Fibroblast of skin of left quadriceps (primary cell): ENCODE results near the gene MKKS.
"Not testable (repeated sequence)": the region's sequence is repeated elsewhere in the genome, so short reads cannot be mapped to it uniquely, and the experiment has no call there.

Source experiments
- DNase-seq, 2 experiments: peaks; one replicate each; pipeline ENCODE4 v3.0.0-alpha.2; 2013; ENCODE audit warnings: low read depth in 2 of 2

MKKS gene

DNA sequence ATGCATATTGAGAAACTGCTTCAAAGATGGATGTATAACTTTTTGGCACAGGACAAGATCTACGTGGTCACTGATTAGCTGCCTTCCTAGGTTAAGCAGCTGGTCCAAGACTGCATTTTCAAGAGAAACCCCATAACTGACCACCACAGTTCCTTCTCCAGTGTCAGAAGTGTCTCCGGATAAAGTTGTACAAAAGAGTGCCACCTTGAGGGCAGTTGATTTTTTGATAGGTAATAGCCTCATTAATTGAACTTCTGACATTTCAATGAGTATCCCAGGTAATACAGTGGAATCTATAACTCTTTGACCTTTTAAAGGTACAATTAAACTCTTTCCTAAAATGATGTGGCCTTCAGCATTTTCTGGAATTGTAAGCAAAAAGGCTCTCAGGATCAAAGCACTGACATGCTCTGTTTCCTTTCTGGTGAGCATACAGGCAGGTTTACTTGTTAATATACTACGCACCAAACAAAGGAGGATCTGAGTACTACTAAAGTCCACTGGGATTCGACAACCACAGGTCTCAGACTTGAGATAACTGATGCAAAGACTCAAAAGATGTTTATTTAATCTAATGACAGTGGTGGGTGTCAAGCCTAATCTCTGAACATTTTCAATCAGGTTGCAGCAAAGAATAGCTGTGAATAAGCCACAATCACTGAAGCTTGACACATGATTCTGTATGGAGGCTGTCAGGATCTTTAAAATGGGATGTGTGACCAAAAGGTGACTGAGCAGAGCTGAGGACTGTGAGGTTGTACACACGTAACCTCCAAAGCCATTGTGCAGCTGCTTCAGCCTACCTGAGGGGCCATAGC is 21.2 kb downstream of the MKKS start:
- no peak for DNase-seq

DNA sequence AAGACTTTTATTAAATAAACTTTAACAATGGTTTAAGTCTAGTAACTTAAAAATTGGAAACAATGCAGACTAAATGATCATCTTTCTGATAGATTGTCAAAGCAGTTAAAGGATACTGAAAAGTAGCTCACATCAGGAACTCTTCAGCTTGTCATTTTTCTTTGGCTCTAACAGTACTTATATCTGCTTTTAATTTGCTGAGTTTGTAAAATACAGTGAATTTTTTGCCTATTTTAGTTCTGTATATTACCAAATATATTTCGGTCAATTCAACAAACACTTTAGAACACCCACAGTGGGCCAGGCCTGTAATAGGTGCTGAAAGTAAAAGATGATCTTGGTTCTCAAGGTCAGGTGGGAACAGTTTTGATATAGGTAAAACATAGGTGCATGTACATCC is 22.3 kb downstream of the MKKS start:
- DNase-seq: no peak

DNA sequence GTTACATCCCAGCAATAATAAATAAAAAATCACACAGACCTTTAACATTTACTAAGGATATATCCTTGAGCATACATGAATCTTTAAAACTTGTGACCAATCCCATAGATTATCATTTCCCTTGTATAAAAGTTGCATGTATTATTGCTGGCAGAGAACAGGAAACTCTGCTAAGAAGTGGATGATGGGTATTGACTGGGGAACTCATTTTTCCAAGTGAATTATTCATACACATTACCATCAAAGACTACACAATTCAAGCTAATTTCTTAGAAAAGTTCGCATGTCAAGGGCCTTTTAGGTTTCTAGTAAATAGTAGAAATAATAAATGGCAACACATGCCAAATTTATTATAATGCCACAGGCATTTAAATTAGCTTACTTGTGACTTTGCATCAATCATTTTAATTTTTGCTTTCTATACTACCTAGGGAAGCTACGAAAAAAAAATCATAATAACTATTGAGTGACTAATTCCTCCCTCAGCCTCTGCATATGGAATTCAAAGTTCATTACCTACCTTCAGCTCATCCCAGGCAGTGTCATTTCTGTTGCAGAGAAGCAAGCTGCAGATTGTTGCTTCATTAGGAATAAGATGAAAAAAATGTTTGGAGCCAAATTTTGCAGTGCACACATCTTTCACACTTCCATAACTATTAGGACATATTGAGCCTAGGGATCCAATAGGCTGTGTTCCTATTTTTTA is 25.8 kb downstream of the MKKS start:
- DNase-seq: peak in 1 of 2 experiments; percentile 1

DNA sequence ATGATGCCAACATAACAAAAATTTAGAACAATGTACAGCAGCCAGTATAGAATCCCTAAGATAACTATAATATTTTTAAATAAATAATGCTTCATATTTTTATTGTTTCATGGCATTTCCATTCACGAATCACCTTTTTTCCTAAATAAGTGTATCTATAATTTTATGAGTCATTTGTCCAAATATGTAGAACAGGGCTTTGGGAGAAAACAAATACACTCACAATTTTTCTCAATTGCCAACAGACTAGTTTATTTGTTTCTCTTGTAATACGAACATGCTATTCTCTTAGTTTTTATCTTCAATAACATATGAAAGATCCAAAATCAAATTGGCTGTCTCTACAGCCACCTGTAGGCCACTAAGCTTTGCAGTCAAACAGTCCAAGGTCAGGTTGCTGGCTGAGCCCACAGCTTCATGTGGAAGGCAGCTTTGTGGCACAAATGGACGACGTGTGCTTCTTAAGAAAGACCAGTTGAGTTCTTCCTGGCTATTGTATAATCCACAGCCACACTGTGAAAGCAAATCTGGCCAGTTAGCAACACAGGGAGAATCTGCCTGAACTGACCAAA is 29.0 kb downstream of the MKKS start:
- no peak for DNase-seq

DNA sequence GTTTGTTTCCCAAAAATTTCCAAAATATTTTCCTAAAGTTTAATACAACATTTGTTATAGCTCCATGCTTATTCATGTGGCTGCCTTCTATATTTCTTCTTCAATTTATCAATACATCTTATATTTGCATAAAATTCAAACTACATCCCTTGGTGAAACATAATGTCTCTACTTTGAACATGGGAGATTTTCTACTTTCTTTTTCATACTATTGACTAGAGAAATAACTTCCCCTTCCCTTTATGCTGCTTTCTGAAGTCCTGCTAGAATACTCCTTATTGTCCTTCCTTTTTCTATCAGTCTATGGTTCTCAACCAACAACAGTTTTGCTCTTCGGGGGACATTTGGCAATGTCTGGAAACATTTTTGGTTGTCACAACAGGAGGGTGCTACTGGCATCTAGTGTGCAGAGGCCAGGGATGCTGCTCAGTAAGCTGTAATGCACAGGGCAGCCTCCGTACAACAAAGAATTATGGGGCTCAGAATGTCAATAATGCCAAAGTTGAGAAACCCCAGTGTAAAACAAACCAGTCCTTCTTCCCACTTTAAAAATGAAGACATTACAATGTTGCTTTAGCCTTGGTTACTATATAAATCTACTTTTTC is 29.9 kb downstream of the MKKS start:
- no peak for DNase-seq

DNA sequence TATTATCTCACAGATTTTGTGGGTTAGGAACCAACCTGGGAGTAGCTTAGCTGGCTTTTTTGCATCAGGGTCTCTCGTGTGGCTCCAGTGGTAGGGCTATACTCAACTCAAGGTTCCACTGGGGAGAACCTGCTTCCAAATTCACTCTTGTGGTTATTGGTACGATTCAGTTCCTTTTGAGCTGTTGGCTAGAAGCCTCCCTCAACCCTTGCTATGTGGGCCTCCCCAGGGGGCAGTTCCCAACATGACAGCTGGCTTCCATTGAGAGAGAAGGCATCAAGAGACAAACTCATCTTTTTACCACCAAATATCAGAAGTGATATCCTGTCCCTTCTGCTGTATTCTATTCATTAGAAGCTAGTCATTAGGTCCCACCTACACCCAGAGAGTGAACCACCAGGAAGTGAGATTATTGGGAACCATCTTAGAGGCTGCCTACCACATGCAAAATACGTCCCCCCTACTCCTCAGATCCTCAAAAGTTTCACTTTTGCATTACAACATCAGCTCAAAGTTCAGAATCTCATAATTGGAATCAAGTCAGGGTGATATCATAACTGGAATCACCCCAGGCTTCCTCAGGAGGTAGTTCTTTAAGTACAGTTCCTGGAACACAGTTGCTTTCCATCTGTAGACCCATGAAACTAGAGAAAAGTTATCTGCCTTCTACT is 30.9 kb downstream of the MKKS start:
- DNase-seq: no peak

DNA sequence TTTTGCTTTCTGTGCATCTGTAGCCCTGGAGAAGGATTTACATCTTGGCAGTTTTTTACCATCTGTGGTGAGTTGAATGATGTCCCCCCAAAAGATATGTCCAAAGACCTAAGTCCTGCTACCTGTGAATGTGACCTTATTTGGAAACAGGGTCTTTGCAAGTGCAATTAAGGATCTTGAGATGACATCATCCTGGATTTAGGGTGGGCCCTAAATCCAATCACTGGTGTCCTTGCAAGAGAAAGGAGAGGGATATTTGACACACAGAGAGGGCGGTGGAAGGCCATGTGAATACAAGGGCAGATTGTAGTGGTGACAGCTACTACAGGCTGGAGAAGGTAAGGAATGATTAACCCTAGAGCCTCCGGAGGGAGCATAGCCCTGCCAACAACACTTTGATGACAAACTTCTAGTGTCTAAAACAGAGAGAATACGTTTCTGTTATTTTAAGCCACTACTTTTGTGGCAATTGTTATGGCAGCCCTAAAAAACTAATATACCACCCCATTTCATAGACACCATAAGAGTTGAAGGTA is 35.1 kb downstream of the MKKS start:
- no peak for DNase-seq

DNA sequence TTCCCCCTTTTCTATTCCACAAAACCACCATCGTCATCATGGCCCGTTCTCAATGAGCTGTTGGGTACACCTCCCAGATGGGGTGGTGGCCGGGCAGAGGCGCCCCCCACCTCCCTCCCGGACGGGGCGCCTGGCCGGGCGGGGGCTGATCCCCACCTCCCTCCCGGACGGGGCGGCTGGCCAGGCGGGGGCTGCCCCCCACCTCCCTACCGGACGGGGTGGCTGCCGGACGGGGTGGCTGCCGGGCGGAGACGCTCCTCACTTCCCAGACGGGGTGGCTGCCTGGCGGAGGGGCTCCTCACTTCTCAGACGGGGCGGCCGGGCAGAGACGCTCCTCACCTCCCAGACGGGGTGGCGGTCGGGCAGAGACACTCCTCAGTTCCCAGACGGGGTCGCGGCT is 39.3 kb downstream of the MKKS start:
- not testable (repeated sequence) for DNase-seq

DNA sequence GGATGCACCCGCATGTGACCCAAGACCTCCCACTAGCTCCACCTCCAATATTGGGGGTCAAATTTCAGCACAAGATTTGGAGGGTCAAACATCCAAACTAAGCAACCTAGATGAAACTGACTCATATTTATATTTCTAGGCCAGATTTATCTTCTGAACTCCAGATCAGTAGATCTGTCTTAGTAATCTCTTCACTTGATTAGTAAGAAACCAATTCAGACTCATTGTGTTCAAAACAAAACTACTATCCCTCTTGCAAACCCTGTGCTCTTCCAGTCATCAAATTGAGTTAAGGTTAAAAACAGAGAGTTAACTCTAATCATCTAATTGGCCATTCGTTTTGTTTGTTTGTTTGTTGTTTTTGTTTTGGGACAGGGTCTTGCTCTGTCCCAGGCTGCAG is 43.3 kb downstream of the MKKS start:
- no peak for DNase-seq

DNA sequence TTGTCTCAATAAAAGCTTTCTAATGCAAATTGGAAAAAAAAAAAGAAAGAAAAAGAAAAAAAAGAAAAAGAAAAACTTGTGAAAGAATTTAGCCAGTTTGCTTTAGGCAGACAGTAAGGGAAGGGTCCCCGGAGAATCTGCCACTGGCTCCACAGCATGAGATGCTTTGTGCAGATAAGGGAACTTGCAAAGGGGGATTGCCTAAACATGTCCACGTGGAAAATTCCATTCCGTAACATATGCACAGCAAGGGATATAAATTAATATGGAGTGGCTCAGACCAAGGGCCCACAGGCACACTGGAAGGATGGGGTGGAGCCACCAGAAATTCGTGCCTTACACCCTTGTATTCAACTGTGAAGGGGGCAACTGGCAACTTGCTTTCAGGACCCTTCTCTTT is 45.4 kb downstream of the MKKS start:
- no peak for DNase-seq

DNA sequence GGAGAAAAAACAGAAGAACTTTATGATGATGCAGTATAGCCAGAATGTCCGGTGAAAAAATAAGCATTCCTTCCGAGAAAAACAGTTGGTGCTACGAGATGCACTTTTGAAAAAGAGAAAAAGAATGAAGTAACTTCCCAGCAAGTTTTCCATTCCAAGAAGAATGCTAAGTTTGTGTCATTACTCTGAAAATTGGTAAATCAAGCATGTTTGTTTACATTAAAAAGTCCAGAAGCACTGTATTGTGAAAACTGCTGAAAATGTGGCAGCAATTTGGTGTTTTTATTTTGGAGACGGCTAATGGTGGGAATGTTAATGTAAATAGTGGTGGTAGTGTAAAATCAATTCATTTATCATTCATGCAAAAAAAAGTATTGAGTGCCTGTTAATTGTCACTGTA is 46.3 kb downstream of the MKKS start:
- DNase-seq: no peak

DNA sequence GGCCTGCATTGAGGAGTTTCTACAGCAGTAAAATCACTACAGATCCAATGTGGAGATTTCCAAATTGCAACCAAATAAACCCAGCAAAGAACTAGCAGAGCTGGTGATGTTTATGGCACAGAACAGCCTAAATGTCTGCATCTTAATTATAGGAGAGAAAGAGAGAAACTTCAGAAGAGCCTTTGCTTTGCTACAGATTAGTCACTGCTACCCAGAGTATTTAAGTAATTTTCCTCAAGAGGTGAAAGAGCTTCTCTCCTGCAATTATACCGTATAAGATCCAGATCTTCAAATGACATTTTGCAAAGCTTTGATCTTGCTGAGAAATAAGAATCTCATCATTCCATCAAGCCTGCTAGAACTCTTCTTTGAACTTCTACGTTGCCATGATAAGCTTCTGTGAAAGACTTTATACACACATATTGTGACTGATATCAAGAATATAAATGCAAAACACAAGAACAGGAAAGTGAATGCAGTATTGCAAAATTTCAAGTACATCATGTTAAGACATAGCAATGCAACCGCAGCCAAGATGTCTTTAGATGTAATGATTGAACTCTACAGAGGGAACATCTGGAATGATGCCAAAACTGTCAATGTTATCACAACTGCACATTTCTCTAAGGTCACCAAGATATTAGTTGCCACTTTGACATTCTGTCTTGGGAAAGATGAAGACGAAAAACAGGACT is 48.0 kb downstream of the MKKS start:
- DNase-seq: no peak

DNA sequence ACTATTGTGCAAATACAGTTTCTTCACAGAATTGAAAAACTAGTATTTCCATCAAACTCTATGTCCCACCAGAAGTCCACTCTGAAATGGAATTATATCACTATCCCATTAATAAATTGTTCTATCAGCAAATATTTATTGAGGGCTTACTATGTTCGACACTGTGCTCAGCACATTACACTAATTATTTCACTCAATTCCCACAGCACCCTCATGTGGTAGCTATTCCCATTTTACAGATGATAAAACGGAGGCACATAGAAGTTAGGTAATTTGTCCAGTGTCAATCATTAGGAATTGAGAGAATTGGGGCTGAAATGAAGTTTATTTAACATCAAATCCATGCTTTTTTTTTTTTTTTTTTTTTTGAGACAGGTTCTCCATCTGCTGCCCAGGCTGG is 52.5 kb downstream of the MKKS start:
- no peak for DNase-seq

DNA sequence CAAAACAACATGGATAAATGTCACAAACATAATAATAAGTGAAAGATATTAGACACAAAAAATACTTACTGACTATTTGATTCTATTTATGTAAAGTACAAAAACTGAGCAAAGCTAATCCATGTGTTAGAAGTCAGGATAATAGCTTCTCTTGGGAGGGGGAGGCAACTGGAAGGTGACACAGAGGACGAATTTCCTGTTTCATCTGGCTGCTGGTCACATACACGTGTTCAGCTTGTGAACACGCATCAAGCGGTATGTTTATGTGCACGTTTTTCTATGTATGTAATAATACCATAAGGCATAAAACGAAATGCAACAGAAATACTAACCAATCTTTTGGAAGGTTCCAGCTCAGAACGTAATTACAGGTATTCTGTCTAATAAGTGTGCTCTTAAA is 54.3 kb downstream of the MKKS start:
- no peak for DNase-seq

DNA sequence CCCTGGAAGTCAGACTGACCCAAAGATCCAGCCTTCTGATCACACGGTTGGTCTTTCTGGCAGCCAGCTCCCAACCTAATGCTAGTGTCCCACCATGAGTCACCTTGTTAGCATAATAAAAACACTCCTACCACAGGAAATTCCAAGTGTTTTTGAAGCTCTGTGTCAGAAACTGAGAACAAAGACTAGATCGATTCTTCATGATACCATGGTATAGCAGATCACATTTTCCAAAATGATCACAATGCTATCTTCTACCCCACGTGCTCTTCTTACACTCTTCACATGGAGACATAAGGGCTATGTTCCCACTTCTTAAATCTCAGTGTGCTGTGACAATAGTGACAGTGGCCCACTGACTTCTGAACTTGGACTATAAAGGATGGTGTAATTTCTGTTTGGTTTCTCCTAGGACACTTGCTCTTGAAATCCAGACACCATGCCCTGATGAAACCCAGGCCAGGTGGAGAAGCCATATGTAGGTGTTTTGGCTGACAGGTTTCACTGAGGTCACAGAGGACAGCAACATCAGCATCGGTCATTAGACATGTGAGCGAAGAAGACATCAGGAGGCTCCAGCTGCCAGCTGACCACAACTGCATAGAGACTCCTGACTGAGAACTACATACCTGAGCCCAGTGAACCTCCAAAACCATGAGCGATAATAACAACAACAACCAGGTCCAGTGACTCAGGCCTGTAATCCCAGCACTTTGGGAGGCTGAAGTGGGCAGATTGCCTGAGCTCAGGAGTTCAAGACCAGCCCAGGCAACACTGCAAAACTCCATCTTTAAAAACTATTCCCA is 57.5 kb downstream of the MKKS start:
- peak; percentile 31 for DNase-seq

DNA sequence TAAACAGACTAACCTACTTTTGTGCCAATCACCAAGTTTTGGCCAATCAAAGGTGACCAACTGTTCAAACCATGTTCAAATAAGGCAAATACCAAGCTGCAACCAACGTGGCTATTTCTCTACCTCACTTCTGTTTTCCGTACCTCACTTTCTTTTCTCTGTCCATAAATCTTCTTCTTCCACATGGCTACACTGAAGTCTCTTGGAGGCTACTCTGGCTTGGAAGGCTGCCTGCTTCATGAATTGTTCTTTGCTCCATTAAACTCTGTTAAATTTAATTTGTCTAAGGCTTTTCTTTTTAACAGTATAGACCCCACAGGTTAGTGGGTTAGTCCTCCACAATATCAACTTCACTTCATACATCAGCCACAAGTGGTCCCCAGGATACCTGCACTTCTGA is 58.8 kb downstream of the MKKS start:
- DNase-seq: no peak

DNA sequence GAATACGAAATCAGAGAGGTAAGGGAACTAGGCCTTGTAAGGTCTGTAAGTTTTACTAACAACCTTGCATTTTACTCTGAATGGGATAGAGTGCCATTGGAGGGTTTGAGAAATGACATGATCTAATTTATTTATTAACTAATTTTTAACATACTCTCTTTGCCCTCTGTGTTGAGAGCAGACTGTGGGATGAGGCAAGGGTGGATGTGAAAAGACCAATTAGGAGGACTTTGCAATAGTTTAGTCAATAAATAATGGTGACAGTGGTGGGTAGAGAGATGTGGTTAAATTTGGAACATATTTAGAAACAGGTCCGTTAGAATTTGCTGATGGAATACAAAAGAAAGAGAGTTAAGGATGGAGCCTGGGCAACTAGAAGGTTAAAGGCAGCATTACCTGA is 60.0 kb downstream of the MKKS start:
- no peak for DNase-seq

DNA sequence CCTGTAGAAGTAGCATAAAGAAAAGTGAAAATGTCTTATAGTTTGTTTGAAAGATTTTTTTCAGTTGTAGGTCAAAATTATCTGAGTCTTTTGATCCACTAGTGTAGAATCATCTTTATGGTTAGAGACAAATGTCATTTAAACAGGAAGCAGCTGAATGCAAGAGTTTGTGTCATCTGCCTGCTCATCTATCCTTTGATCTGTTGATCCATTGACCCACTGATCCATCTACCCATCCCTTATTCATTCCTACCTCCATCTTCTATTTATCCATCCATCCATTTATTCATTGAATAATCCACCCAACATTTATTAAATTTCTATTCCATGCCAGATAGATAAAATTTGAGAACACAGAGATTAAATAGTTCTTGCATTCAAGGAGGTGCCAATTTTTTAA is 62.6 kb downstream of the MKKS start:
- no peak for DNase-seq

DNA sequence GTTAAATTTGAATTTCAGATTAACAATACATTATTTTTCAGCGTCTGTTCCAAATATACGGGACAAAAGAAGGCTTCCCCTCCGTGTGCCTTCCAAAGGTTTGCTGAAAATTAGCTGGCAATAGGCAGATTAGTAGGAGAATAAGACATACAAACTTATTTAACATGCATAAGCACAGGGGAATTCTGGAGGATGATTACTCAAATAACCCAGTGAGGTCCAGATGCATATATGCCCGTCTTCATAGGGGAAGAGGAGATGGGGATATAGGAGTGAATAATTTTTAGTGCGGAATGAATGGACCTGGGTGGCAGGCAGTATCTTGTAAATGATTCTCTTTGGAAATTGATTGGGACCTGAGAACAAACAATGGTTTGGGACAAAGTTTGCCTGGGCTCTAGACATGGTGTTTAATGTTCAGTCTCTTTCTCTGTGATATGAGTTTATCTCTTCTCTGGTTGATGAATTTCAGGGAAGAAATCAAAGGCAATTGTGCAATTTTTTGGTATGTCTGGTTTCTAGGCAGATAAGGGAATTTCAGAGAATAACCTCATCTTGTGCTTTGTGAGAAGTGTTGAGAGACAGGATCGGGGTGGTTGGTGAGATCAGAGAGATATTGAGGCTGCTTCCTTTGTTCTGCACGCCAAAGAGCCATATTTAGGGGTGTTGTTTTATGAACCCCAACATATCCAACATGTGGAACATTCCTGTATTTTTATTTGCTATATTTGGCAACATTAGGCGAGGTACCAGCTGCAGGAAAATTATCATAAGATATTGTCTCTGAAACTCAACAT is 63.7 kb downstream of the MKKS start:
- DNase-seq: no peak

DNA sequence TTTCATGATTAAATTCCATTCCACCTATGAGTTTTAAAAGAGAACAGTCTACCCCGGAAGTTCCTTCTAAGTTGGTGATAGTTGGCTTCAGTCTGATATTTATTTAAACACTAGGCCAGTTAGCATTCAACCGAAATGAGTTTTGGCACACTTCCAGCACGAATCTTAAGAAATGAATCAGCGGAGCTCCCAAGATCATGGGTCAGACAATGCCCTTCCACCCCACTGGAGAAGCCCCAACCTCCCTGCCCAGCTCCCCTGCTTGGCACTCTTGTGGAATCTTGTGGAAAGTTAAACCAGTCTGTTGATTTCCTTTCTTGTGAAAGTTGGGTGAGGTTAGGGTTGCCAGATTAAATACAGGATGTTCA is 64.3 kb downstream of the MKKS start:
- no peak for DNase-seq
